Activated T-helper 2 cell treated with anti-CD3 and anti-CD28 coated beads, Interferon-gamma antibody, Interleukin-2, Interleukin-4, amounts not matched to agents 10 μg/mL and 5 μg/mL and 100 μg/mL, durations not matched to agents 14 hours and 24 hours and 36 hours (primary cell): Measurements from ENCODE around the gene GRAP. TPM values are rescaled to one million over a fixed set of nuclear protein-coding genes. Genes with fewer than 3 reads are reported as not detected.

ENCODE experiments used
- DNase-seq: peaks from one replicate; pipeline ENCODE4 v3.0.0; 2021; ENCODE audit warnings: low spot score
- H3K27ac Mint-ChIP-seq: one replicate; pipeline ENCODE4 v1.8.0; 2021; ENCODE audit warnings: mixed read lengths
- H3K27me3 Mint-ChIP-seq: one replicate; pipeline ENCODE4 v1.8.0; 2021; ENCODE audit warnings: low read depth, mixed read lengths
- H3K36me3 Mint-ChIP-seq: one replicate; pipeline ENCODE4 v1.8.0; 2021; ENCODE audit warnings: low read depth, mixed read lengths
- H3K4me1 Mint-ChIP-seq: one replicate; pipeline ENCODE4 v1.8.0; 2021; ENCODE audit warnings: low read depth, mixed read lengths
- H3K4me3 Mint-ChIP-seq: one replicate; pipeline ENCODE4 v1.8.0; 2021; ENCODE audit warnings: low read depth, mild to moderate bottlenecking, moderate library complexity, mixed read lengths
- H3K9me3 Mint-ChIP-seq: one replicate; pipeline ENCODE4 v1.8.0; 2021; ENCODE audit warnings: mixed read lengths
- intact Hi-C: fragments of 100-400 bp; cut with micrococcal nuclease; formaldehyde crosslinking; loops from one replicate; pipeline ENCODE4 v1.15.1; 2023
- total RNA-seq: library from RNA; stranded (reverse); gene quantifications from 2 replicates; pipeline ENCODE4 v1.2.3, GENCODE V29; 2022

GRAP gene
- total RNA-seq, 1 donor from 2014 or later, result 10.9 TPM

- no peaks in the 10 kb centered on the region for H3K9me3 Mint-ChIP-seq
Observed at GRCh38 chr17:18987862-18988545, 58.8 kb downstream of the GRAP start.

GRCh38 chr17:18987230-18987610, 59.5 kb downstream of the GRAP start:
- Mint-ChIP-seq H3K36me3 (peaks cover 4% of the 10 kb centered on the region), H3K4me1 (peaks cover 3% of the 10 kb centered on the region), H3K9me3 (no peaks in the 10 kb centered on the region), H3K27me3 (no peaks in the 10 kb centered on the region), H3K4me3 (no peak overlapping the region), H3K27ac (no peak overlapping the region)
- no peak for DNase-seq
- intact Hi-C loops, result no loop called here

More at GRCh38 chr17:18987862-18988545, 58.8 kb downstream of the GRAP start:
- Mint-ChIP-seq H3K36me3 (peaks cover 4% of the 10 kb centered on the region), H3K27me3 (no peaks in the 10 kb centered on the region), H3K4me1 (peaks cover 5% of the 10 kb centered on the region), H3K4me3 (no peak overlapping the region), H3K27ac (no peak overlapping the region)
- intact Hi-C loops, result no loop called here
- DNase-seq, result no peak

GRCh38 chr17:18986541-18987229, 60.1 kb downstream of the GRAP start:
- H3K36me3 Mint-ChIP-seq, result peaks cover 4% of the 10 kb centered on the region
- no peak overlapping the region for H3K27ac Mint-ChIP-seq
- no peak overlapping the region for H3K4me3 Mint-ChIP-seq
- no peak for DNase-seq
- intact Hi-C loops, result no loop called here
- H3K4me1 Mint-ChIP-seq, result peaks cover 3% of the 10 kb centered on the region
- no peaks in the 10 kb centered on the region for H3K27me3 Mint-ChIP-seq
- H3K9me3 Mint-ChIP-seq, result no peaks in the 10 kb centered on the region

GRCh38 chr17:18985475-18985874, 61.3 kb downstream of the GRAP start:
- no peaks in the 10 kb centered on the region for H3K27me3 Mint-ChIP-seq
- H3K4me1 Mint-ChIP-seq, result peaks cover 3% of the 10 kb centered on the region
- no peak overlapping the region for H3K27ac Mint-ChIP-seq
- H3K9me3 Mint-ChIP-seq, result no peaks in the 10 kb centered on the region
- H3K4me3 Mint-ChIP-seq, result no peak overlapping the region
- intact Hi-C loops, result no loop called here
- no peak for DNase-seq
- H3K36me3 Mint-ChIP-seq, result peaks cover 4% of the 10 kb centered on the region

GRCh38 chr17:18984273-18985114, 62.3 kb downstream of the GRAP start:
- Mint-ChIP-seq H3K4me1 (peaks cover 3% of the 10 kb centered on the region), H3K36me3 (peaks cover 4% of the 10 kb centered on the region), H3K27ac (no peak overlapping the region), H3K4me3 (no peak overlapping the region), H3K27me3 (no peaks in the 10 kb centered on the region), H3K9me3 (no peaks in the 10 kb centered on the region)
- intact Hi-C loops, result no loop called here
- no peak for DNase-seq

GRCh38 chr17:18981642-18982424, 64.9 kb downstream of the GRAP start:
- no peaks in the 10 kb centered on the region for H3K27me3 Mint-ChIP-seq
- no peaks in the 10 kb centered on the region for H3K4me1 Mint-ChIP-seq
- H3K36me3 Mint-ChIP-seq, result peaks cover 10% of the 10 kb centered on the region
- no peak overlapping the region for H3K4me3 Mint-ChIP-seq
- no peaks in the 10 kb centered on the region for H3K9me3 Mint-ChIP-seq
- intact Hi-C loops, result no loop called here
- DNase-seq, result no peak
- H3K27ac Mint-ChIP-seq, result no peak overlapping the region

- Mint-ChIP-seq H3K4me1 (no peaks in the 10 kb centered on the region), H3K9me3 (no peaks in the 10 kb centered on the region), H3K36me3 (peaks cover 14% of the 10 kb centered on the region), H3K27me3 (no peaks in the 10 kb centered on the region), H3K27ac (no peak overlapping the region), H3K4me3 (no peak overlapping the region)
- no peak for DNase-seq
- intact Hi-C loops, result no loop called here
Observed at GRCh38 chr17:18981335-18981641, 65.5 kb downstream of the GRAP start.

- Mint-ChIP-seq H3K36me3 (peaks cover 14% of the 10 kb centered on the region), H3K4me1 (no peaks in the 10 kb centered on the region), H3K27me3 (no peaks in the 10 kb centered on the region), H3K27ac (no peak overlapping the region), H3K4me3 (no peak overlapping the region), H3K9me3 (no peaks in the 10 kb centered on the region)
- intact Hi-C loops, result no loop called here
- DNase-seq, result no peak
Observed at GRCh38 chr17:18980682-18981334, 65.9 kb downstream of the GRAP start.

GRCh38 chr17:18978655-18979054, 68.1 kb downstream of the GRAP start:
- no peak overlapping the region for H3K27ac Mint-ChIP-seq
- no peak for DNase-seq
- no peaks in the 10 kb centered on the region for H3K27me3 Mint-ChIP-seq
- no peaks in the 10 kb centered on the region for H3K9me3 Mint-ChIP-seq
- H3K36me3 Mint-ChIP-seq, result peaks cover 14% of the 10 kb centered on the region
- intact Hi-C loops, result no loop called here
- H3K4me1 Mint-ChIP-seq, result peaks cover 6% of the 10 kb centered on the region
- H3K4me3 Mint-ChIP-seq, result no peak overlapping the region

GRCh38 chr17:18978050-18978449, 68.7 kb downstream of the GRAP start:
- H3K36me3 Mint-ChIP-seq, result peaks cover 14% of the 10 kb centered on the region
- H3K4me3 Mint-ChIP-seq, result no peak overlapping the region
- no peak for DNase-seq
- intact Hi-C loops, result no loop called here
- H3K27ac Mint-ChIP-seq, result no peak overlapping the region
- H3K9me3 Mint-ChIP-seq, result no peaks in the 10 kb centered on the region
- no peaks in the 10 kb centered on the region for H3K27me3 Mint-ChIP-seq
- H3K4me1 Mint-ChIP-seq, result peaks cover 6% of the 10 kb centered on the region

- Mint-ChIP-seq H3K4me3 (no peak overlapping the region), H3K27me3 (no peaks in the 10 kb centered on the region), H3K36me3 (peaks cover 14% of the 10 kb centered on the region), H3K4me1 (peaks cover 6% of the 10 kb centered on the region), H3K9me3 (no peaks in the 10 kb centered on the region), H3K27ac (no peak overlapping the region)
- DNase-seq, result no peak
- intact Hi-C loops, result no loop called here
Observed at GRCh38 chr17:18977646-18978045, 69.1 kb downstream of the GRAP start.

- Mint-ChIP-seq H3K36me3 (peaks cover 14% of the 10 kb centered on the region), H3K9me3 (no peaks in the 10 kb centered on the region), H3K27ac (no peak overlapping the region), H3K4me3 (no peak overlapping the region), H3K27me3 (no peaks in the 10 kb centered on the region), H3K4me1 (peaks cover 6% of the 10 kb centered on the region)
- intact Hi-C loops, result no loop called here
- DNase-seq, result no peak
Observed at GRCh38 chr17:18977021-18977420, 69.7 kb downstream of the GRAP start.
